Omental fat pad (tissue), 4 donors: Measurements from ENCODE around the gene REEP1. TPM values are rescaled to one million over a fixed set of nuclear protein-coding genes. Genes with fewer than 3 reads are reported as not detected.

Experiments
- ATAC-seq: fragments of 150-250 bp; one replicate; pipeline ENCODE4 v1.9.1; 2016; ENCODE audit warnings: mild to moderate bottlenecking, moderate library complexity; ENCODE audit not compliant: low FRiP score
- DNase-seq: peaks from one replicate; pipeline ENCODE4 v3.0.0-alpha.2; 2019; ENCODE audit warnings: low spot score
- CTCF ChIP-seq, 3 donors: fragments of 450-650 bp; IDR thresholded peaks; one replicate each; pipeline ENCODE4 v1.5.1; 2016 to 2017; ENCODE audit warnings: antibody characterized with exemption in 3 of 3, mild to moderate bottlenecking in 3 of 3, moderate library complexity in 2 of 3
- total RNA-seq, 4 donors: library from RNA; depleted of rRNA; stranded (reverse); fragments of >200 nt; gene quantifications; one replicate each; pipeline ENCODE4 v1.1.0, GENCODE V29; 2016

The REEP1 gene
- total RNA-seq, 4 donors from 2014 or later, result 2.5 to 15.4 (median 4.3) TPM

GRCh38 chr2:86213699-86214502, 123.5 kb downstream of the REEP1 start:
- TF ChIP-seq CTCF (IDR thresholded peaks at IDR 0.05), result no peak
- ATAC-seq (no peak), DNase-seq (no peak)

GRCh38 chr2:86213056-86213455, 124.4 kb downstream of the REEP1 start:
- ATAC-seq (no peak), DNase-seq (no peak)
- no peak for TF ChIP-seq CTCF (IDR thresholded peaks at IDR 0.05)

- ATAC-seq (no peak), DNase-seq (no peak)
- TF ChIP-seq CTCF (IDR thresholded peaks at IDR 0.05), result no peak
Observed at GRCh38 chr2:86211796-86212188, 125.6 kb downstream of the REEP1 start.

GRCh38 chr2:86211033-86211795, 126.2 kb downstream of the REEP1 start:
- ATAC-seq (no peak), DNase-seq (no peak)
- no peak for TF ChIP-seq CTCF (IDR thresholded peaks at IDR 0.05)

- no peak for TF ChIP-seq CTCF (IDR thresholded peaks at IDR 0.05)
- DNase-seq (no peak), ATAC-seq (no peak)
Observed at GRCh38 chr2:86204458-86204857, 133.0 kb downstream of the REEP1 start.

- ATAC-seq (no peak), DNase-seq (no peak)
- TF ChIP-seq CTCF (IDR thresholded peaks at IDR 0.05), result no peak
Observed at GRCh38 chr2:86203614-86204013, 133.8 kb downstream of the REEP1 start.
